PC-9 (cell line): ENCODE measurements around the gene RNF6. TPM values are rescaled to one million over a fixed set of nuclear protein-coding genes. Genes with fewer than 3 reads are reported as not detected.
"Not testable (repeated sequence)": the region's sequence is repeated elsewhere in the genome, so short reads cannot be mapped to it uniquely, and the experiment has no call there.

ENCODE experiments used
- BruUV-seq: library from RNA; stranded (reverse); fragments of 400-500 nt; replicated peaks from 2 replicates; lab custom pipeline; 2021; lab: Mats Ljungman, UMichigan
- CTCF ChIA-PET: fragments of 300-600 bp; sonication (Branson Sonifier 250); formaldehyde crosslinking; loops from one replicate; lab custom pipeline; 2022; ENCODE audit warnings: antibody characterized with exemption; lab: Charles Lee
- POLR2A ChIA-PET: fragments of 300-600 bp; sonication (Branson Sonifier 250); formaldehyde crosslinking; loops from one replicate; lab custom pipeline; 2022; ENCODE audit warnings: antibody characterized with exemption; ENCODE audit not compliant: unreplicated experiment; lab: Charles Lee
- DNase-seq, 2 experiments: peaks; one replicate each; pipeline versions ENCODE4 v3.0.0 to v3.0.0-alpha.2; 2015 to 2022; ENCODE audit warnings: mixed read lengths in 1 of 2
- H2AFZ ChIP-seq: fragments of 200-600 bp; sonication (generic); 2 replicates; pipeline ENCODE4 v1.8.1; 2017; ENCODE audit warnings: antibody characterized with exemption
- H3F3A ChIP-seq: fragments of 200-600 bp; sonication (generic); 2 replicates; pipeline ENCODE4 v1.8.1; 2017; ENCODE audit warnings: antibody characterized with exemption, mild to moderate bottlenecking, low read depth; ENCODE audit not compliant: insufficient read depth
- H3K27ac ChIP-seq: fragments of 200-600 bp; sonication (generic); 2 replicates; pipeline ENCODE4 v1.6.1; 2016; ENCODE audit warnings: mixed run types
- H3K27me3 ChIP-seq: fragments of 200-600 bp; sonication (generic); 2 replicates; pipeline ENCODE4 v1.6.1; 2016; ENCODE audit warnings: low read depth, mixed run types; ENCODE audit not compliant: insufficient read depth
- H3K36me3 ChIP-seq: fragments of 200-600 bp; sonication (generic); 2 replicates; pipeline ENCODE4 v1.6.1; 2016; ENCODE audit warnings: low read depth, mixed run types
- H3K4me1 ChIP-seq: fragments of 200-600 bp; sonication (generic); replicated peaks from 2 replicates; pipeline ENCODE4 v1.6.1; 2016; ENCODE audit warnings: mixed run types; ENCODE audit not compliant: insufficient read depth
- H3K4me2 ChIP-seq: fragments of 200-600 bp; sonication (generic); 2 replicates; pipeline ENCODE4 v1.6.1; 2017; ENCODE audit warnings: mixed run types
- H3K4me3 ChIP-seq: fragments of 200-600 bp; sonication (generic); 2 replicates; pipeline ENCODE4 v1.6.1; 2016; ENCODE audit warnings: mixed run types
- H3K79me2 ChIP-seq: fragments of 200-600 bp; sonication (generic); 2 replicates; pipeline ENCODE4 v1.6.1; 2017; ENCODE audit warnings: low read depth, mixed run types
- H3K9me2 ChIP-seq: fragments of 200-600 bp; sonication (generic); 2 replicates; pipeline ENCODE4 v1.8.1; 2017; ENCODE audit warnings: mild to moderate bottlenecking; ENCODE audit not compliant: insufficient read depth
- H3K9me3 ChIP-seq: fragments of 200-600 bp; sonication (generic); 2 replicates; pipeline ENCODE4 v1.8.1; 2016; ENCODE audit warnings: low read depth; ENCODE audit not compliant: insufficient read depth
- H4K20me1 ChIP-seq: fragments of 200-600 bp; sonication (generic); 2 replicates; pipeline ENCODE4 v1.8.1; 2017; ENCODE audit not compliant: insufficient read depth
- EZH2 ChIP-seq: fragments of 200-600 bp; sonication (generic); IDR thresholded peaks from 2 replicates; pipeline ENCODE4 v1.8.0; 2017; ENCODE audit warnings: antibody characterized with exemption, low read depth
- intact Hi-C: fragments of 100-400 bp; cut with micrococcal nuclease; formaldehyde crosslinking; loops from one replicate; pipeline ENCODE4 v1.10.0; 2022; ENCODE audit not compliant: unreplicated experiment
- total RNA-seq: library from RNA; stranded (reverse); gene quantifications from 2 replicates; pipeline ENCODE4 v1.2.3, GENCODE V29; 2021
- TF ChIP-seq, protein P1 (sequence below): fragments of 200-600 bp; sonication (generic); conservative IDR thresholded peaks from 2 replicates; pipeline ENCODE4 v1.6.1; 2017; ENCODE audit warnings: mixed run types, antibody characterized with exemption, mild to moderate bottlenecking, moderate library complexity

RNF6 gene
- total RNA-seq, 1 experiment from 2014 or later = 30.3 TPM

DNA sequence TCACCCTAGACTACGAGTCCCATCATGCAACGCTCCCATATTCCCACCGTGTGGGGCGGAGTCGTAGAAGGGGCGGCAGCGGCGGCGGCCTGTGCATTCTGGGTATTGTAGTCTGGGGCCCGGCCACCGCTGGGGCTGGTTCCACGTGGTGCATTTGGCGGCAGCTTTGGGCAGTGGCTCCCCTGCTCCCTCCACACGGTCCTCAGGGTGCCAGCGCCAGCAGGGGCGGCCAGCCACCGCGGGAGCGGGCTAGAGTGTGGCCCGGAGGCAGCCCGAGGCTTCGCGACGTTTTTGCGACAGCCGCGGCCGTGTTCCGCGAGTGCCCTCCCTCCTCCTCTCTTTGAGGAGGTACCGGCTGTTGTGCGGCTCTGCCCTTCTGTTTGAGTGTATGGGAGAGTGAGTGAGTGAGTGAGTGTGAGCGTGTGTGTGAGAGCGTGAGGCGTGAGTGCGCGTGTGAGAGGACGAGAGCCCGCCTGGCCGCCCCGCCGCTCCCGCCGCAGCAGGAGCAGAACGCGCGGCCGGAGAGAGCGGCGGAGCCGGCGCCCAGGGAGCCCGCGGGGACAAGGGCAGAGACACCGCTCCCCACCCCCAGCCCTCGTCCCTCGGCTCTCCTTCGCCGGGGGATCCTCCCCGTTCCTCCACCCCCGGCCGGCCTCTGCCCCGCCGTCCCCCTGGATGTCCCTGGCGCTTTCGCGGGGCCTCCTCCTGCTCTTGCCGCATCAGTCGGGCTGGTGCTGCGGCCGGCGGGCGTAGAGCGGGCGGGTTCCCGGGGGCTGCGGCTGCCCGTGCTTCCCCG lies 31.9 kb upstream of the RNF6 start, which contains the start of gene CDK8:
Gene CDK8, plus strand, starts transcription at position 343 of the 796 bp plus-strand sequence. CDS start 513 bp downstream, outside the sequence.
- peak within 1 kb of the TSS; percentile 91 for H3K4me2 ChIP-seq
- peak within 1 kb of the TSS; percentile 59 for H3K27ac ChIP-seq
- peaks cover 28% of the 10 kb centered on the region for H3K4me1 ChIP-seq
- no peaks in the 10 kb centered on the region for H3K9me3 ChIP-seq
- CTCF ChIA-PET = no interaction called here
- peaks cover 17% of the 10 kb centered on the region for H4K20me1 ChIP-seq
- H3K9me2 ChIP-seq = no peaks in the 10 kb centered on the region
- intact Hi-C loops = loop anchor here (2.0 kb wide), 2 partner anchors 31 to 67 kb away; partner anchors contain the start of gene RNF6
- peaks cover 3% of the 10 kb centered on the region for H3K27me3 ChIP-seq
- peak within 1 kb of the TSS; percentile 67 for H3K4me3 ChIP-seq
- DNase-seq = peak; percentile 77 to 79
- POLR2A ChIA-PET = interaction anchor here (0.6 kb wide), 1 partner anchor 220 kb away, joined by 3 read pairs; no protein-coding TSS in a partner anchor
- no peaks in the 10 kb centered on the region for H3F3A ChIP-seq
- TF ChIP-seq, protein P1, sequence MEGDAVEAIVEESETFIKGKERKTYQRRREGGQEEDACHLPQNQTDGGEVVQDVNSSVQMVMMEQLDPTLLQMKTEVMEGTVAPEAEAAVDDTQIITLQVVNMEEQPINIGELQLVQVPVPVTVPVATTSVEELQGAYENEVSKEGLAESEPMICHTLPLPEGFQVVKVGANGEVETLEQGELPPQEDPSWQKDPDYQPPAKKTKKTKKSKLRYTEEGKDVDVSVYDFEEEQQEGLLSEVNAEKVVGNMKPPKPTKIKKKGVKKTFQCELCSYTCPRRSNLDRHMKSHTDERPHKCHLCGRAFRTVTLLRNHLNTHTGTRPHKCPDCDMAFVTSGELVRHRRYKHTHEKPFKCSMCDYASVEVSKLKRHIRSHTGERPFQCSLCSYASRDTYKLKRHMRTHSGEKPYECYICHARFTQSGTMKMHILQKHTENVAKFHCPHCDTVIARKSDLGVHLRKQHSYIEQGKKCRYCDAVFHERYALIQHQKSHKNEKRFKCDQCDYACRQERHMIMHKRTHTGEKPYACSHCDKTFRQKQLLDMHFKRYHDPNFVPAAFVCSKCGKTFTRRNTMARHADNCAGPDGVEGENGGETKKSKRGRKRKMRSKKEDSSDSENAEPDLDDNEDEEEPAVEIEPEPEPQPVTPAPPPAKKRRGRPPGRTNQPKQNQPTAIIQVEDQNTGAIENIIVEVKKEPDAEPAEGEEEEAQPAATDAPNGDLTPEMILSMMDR = no peak
- no peak for TF ChIP-seq EZH2
- BruUV-seq = no TSS peak
- H2AFZ ChIP-seq = peak within 1 kb of the TSS; percentile 90
- no peaks in the 10 kb centered on the region for H3K36me3 ChIP-seq
- H3K79me2 ChIP-seq = peaks cover 45% of the 10 kb centered on the region

DNA sequence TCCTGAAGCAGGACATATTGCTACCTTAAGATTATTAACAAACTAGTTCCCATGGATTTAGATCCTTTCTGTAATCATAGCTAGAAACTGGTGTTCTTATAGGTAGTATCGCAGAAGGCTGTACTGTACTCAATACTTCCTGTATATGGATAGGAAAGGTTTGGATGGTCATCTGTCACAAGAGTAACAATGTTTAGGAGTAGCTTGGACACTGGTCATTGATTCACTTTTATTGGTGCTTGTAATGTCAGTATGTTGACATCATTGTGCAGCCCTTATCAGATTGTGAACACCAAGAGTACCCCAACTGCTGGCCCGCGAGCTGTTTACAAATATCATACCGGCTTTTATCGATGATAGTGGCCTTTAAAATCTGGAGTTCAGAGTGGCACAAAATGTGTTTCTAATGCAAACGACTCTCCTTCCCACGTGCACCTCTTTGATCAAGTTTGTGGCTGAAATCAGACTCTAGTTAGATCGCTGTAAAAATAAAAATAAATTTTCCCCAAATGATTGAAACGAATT lies 31.2 kb upstream of the RNF6 start:
- ChIA-PET POLR2A (no interaction called here), CTCF (no interaction called here)
- Histone ChIP-seq H3K27ac (peak overlapping the region; percentile 59; the same call in 1 of the 2 replicates), H4K20me1 (peaks cover 17% of the 10 kb centered on the region), H3F3A (no peaks in the 10 kb centered on the region), H3K36me3 (no peaks in the 10 kb centered on the region), H3K4me2 (peak overlapping the region; percentile 91), H3K79me2 (peaks cover 39% of the 10 kb centered on the region), H3K9me2 (no peaks in the 10 kb centered on the region), H3K4me1 (peaks cover 28% of the 10 kb centered on the region), H3K9me3 (no peaks in the 10 kb centered on the region), H3K4me3 (peak overlapping the region; percentile 67), H2AFZ (peak overlapping the region; percentile 90), H3K27me3 (peaks cover 9% of the 10 kb centered on the region)
- BruUV-seq = no TSS peak
- TF ChIP-seq, protein P1 = no peak
- TF ChIP-seq EZH2 = no peak
- intact Hi-C loops = no loop called here
- DNase-seq = no peak

DNA sequence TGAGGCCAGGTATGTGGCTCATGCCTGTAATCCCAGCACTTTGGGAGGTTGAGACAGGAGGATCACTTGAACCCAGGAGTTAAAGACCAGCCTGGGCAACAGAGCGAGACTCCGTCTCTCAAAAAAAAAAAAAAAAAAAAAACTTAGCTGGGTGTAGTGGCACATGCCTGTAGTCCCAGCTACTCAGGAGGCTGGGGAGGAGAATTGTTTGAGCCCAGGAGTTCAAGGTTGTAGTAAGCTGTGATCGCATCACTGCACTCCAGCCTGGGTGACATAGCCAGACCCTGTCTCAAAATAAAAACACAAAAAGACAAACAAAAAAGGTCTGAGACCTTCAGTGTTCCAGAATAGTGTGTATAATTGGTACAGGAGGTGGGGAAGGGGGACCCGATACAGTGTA lies 29.9 kb upstream of the RNF6 start:
- H3F3A ChIP-seq, intact Hi-C loops, H3K36me3 ChIP-seq, H3K27ac ChIP-seq, H3K9me2 ChIP-seq, BruUV-seq, H2AFZ ChIP-seq, H3K9me3 ChIP-seq, H3K4me3 ChIP-seq, DNase-seq, POLR2A ChIA-PET, H3K4me2 ChIP-seq, CTCF ChIA-PET: not testable (repeated sequence)
- Histone ChIP-seq H3K27me3 (peaks cover 16% of the 10 kb centered on the region), H3K4me1 (peaks cover 23% of the 10 kb centered on the region), H3K79me2 (peaks cover 25% of the 10 kb centered on the region), H4K20me1 (peaks cover 17% of the 10 kb centered on the region)
